HG03439 (cell line): Measurements from ENCODE around the gene VWA8.
"Not testable (repeated sequence)": the region's sequence is repeated elsewhere in the genome, so short reads cannot be mapped to it uniquely, and the experiment has no call there.

Experiments
- ATAC-seq: cut with Tn5 transposase; IDR thresholded peaks from one replicate; pipeline ENCODE4 v1.9.1; 2021; ENCODE audit warnings: mild to moderate bottlenecking, moderate library complexity; ENCODE audit not compliant: unreplicated experiment

VWA8 gene

DNA sequence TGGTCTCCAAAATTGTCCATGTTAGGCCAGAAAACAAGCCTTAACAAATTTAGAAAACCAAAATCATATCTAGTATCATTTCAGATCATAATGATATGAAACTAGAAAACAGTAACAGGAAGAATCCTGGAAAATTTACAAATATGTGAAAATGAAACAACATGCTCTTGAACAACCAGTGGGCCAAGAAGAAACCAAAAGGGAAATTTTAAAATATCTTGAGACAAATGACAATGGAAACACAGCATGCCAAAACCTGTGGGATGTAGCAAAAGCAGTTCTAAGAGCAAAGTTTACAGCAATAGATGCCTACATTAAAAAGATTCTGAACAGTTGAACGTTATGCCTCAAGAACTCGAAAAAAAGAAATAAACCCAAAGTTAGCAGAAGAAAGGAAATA, 32.6 kb downstream of the VWA8 start:
- no peak for ATAC-seq

DNA sequence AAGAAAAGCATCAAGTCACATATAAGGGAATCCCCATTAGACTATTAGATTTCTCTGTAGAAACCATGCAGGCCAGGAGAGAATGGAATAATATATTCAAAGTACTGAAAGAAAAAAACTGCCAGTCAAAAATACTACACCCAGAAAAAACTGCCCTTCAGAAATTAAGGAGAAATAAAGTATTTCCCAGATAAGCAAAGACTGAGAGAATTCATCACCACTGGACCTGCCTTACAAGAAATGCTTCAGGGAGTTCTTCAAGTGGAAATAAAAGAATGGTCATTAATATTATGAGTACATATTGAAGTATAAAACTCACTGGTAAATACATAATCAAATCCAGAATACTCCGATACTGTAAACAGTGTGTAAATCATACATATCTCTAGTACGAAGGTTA, 35.9 kb downstream of the VWA8 start:
- ATAC-seq = no peak

DNA sequence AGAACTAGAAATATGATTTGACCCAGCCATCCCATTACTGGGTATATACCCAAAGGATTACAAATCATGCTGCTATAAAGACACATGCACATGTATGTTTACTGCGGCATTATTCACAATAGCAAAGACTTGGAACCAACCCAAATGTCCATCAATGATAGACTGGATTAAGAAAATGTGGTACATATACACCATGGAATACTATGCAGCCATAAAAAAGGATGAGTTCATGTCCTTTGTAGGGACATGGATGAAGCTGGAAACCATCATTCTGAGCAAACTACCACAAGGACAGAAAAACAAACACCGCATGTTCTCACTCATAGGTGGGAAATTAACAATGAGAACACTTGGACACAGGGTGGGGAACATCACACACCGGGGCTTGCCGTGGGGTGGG, 38.0 kb downstream of the VWA8 start:
- ATAC-seq = not testable (repeated sequence)

DNA sequence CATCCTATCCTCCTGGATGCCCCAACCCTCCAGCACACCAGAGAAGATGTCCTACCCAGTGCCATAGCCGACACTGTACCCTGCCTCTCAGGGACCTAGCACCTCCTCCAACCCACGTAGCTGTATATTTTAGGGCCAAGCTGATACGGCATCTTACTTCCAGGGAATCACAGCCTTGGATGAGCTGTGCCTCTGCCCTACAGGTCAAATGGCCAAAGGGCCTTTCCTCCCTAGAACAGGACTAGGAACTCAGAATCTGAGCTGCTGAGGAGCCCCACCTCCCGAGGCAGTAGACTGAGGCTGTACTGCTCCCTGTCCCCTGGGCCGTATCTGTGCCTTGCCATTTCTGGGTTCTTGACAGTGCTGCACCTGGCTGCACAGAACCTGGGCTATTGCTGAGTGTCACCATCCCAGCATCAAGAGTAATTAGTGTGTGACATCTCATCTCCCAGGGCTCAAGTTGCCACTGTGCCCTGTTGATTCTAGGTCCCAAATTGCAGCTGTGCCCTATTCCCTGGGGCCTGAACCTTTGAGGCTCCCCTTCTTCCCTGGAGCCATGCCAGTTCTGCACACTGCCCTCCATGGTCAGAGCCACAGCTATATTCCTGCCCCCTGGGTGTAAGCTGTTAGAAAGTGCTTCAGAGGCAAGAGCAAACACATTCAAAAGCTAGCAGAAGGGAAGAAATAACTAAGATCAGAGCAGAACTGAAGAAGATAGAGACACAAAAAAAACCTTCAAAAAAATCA, 41.0 kb downstream of the VWA8 start:
- no peak for ATAC-seq

DNA sequence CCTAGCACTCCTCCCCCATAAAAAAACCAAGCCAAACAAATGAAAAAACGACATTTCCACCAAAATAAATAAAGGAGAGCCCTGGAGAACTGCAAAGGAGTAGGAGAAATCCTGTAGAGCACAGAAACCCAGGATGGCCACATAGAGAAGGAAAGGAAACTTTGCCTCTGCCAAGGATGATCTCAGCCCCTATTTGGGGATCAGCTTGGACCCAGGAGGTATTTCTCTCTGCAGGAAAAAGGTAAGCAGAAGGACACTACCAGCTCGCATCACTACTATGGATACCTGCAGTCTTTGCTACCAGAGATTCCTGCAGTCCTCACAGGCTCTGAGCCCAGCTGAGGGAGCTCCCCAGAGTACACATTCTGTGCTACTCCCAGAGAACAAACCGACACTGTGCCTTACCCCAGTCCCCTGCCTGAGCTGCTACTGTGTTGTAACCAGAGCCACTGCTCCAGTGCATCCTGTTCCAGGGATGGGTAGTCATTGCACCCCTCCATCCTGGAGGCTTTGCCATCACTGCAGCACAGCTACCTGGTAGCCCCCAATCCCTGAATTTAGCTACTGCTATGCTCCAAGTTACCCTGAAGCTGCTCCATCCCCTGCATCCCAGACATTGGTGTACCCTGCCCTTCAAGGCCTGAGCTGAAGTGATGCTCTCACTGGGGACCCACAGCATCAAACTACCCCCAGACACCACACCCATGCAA, 41.7 kb downstream of the VWA8 start:
- no peak for ATAC-seq

DNA sequence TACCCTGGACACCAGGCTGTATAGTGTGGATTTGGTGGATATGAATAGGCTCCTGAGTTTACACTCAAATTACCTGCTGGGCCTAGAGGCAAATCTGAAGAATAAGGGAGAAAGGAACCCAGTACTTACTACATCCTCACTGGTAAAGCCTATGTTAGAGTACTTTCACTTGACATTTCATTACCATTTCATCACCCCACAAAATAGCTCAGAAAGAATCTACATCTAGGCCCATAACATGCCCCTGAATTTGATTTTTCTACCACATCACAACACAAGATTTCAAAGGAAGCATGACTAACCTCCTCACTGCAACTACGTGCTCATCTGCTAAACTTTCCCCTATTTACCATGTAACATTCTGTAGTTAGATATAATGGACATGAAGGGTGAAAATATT, 43.3 kb downstream of the VWA8 start:
- ATAC-seq = no peak

DNA sequence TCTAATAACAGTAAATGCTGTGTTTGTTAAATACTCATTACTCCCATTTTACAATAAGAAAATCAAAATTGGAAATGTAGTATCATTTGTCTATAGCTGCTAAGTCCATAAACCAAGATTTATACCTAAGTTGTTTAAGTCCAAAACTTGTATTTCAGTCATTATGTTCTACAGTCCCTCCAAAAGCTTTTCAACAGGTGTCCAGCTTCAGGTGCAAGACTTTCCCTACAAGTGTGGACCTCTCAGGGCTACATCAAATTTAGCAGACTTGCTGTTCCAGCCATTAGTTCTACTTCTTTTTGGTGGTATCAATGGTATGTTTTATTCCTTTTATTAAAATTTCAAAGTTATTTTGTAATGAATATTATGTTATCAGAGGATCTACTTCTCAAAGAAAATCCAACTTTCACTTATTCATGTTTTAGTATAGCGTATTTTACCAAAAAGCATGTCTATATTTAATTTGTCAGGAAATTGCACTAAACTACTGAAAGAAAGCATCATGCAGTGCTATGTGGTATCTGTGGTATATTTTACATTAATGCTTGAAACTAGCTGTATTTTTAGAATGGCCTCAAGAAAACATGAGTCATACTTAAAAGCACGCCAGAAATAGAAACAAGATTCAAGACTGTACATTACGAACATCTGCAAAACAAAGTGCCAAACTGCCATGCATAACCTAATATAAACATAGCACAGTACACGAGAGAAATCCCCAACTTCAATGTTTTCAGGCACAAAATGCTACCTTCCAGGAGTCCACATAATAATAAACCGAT, 44.5 kb downstream of the VWA8 start:
- ATAC-seq = peak; percentile 90

DNA sequence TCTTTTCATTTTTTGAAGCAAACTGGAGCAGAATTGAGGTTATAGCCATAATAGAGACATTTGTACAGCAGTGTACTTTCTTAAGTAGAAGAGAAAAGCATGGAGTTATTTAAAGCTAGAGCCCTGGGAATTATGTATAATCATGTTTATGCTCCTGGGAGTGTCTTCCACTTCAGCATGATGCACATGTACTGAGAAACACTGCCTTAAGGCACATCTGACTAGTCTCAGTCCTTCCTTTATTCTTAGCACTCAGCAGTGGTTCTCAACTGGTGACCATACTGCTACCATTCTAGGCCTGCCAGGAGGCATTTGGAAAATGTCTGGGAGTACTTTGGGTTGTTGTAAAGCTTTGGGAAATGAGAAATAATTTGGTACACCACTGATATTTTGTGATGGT, 45.8 kb downstream of the VWA8 start:
- ATAC-seq = no peak

DNA sequence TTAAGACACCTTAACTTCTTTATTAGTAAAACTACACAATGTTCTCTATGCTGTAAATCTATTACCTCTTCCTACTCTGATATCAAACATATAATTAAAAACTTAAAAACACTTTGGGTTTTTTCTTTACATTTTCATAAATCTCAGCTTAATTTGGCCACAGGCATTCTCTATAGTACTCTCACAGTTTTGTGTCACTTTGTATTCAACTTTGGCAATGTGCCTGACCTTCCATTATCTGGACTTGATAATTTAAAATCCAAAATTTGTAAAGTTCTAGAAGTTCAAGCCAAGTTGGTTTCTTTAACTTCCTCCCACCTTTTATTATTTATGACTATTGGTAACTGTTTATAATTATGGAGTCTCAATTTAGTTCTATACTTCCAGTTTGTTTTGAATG, 46.4 kb downstream of the VWA8 start:
- no peak for ATAC-seq

DNA sequence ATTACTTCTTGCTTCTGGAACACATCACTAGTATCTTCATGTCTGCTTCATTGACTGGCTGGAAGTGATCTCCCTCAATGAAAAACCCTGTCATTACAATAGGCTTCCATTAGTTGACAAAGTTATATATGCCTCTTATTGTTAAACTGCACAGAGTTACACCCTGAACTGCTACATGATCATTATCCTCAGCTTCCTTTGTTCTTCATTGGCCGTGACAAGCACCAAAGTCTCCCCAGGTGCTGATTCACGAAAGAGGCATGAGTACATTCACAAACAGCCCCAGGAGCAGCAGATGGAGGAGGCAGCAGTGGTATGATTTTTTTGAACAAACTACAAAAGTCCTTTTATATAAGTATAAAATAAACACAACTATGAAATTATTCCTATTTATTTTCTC, 51.4 kb downstream of the VWA8 start:
- ATAC-seq = no peak

DNA sequence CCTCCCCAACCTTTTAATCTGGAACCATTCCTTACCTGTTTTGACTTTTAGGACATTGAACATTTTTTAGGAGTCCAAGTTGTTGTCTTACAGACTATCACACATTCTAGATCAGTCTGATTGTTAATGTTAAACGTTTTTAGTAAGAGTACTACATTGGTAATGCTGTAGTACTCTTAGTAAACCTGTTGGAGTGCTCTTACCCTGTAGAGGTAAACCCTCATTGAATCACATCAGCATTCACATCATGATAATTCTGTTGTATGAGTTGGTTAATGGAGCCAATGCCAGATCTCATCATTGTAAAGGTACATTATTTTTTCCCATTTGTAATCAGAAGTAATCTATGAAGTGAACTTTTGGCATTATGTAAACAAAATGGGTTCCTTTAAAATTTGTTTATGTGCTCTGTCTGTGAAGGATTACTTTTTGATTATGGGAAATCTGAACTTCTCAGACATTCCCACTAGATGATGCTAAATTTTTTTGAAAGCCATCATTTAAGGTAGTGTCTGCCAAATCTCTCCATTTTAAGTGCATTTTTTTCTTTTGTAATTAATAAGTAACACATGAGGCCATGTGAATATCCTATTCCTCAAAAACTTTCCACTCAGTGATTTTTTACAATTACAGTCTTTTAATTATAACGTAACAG, 55.2 kb downstream of the VWA8 start:
- peak; percentile 69 for ATAC-seq

DNA sequence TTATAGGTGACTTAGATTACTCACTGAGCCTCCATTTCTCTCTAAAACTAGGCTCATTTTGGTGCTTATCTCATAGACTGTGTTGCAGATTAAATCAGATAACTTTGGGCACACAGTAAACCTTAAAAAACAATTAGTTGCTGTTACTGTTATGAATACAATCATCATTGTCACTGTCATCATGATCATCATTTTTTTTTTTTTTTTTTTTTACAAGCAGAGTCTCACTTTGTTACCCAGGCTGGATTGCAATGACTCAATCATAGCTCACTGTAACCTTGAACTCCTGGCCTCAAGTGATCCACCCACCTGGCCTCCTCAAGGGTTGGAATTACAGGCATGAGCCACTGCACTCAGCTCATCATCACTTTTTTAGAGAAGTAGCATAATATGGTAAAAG, 60.0 kb downstream of the VWA8 start:
- no peak for ATAC-seq

DNA sequence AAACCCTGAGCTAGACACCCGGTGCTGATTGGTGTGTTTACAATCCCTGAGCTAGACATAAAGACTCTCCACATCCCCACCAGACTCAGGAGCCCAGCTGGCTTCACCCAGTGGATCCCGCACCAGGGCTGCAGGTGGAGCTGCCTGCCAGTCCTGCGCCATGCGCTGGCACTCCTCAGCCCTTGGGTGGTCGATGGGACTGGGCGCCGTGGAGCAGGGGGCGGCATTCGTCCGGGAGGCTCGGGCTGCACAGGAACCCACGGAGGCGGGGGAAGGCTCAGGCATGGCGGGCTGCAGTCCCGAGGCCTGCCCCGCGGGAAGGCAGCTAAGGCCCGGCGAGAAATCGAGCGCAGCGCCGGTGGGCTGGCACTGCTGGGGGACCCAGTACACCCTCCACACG, 62.5 kb downstream of the VWA8 start:
- not testable (repeated sequence) for ATAC-seq

DNA sequence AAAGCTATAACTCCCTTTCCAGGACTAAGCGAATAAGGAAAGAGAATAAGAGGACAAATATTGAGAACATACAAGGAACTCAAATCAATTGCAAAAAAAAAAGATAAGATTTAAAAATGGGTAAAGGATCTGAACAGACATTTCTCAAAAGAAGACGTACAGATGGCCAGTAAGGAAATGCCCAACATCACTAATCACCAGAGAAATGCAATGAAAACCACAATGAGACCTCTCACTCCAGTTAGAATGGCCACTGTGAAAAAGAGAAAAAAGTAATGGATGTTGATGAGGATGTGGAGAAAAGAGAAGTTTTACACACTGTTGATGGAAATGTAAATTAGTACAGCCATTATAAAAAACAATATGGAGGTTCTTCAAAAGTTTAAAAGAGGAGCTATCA, 63.8 kb downstream of the VWA8 start:
- no peak for ATAC-seq

DNA sequence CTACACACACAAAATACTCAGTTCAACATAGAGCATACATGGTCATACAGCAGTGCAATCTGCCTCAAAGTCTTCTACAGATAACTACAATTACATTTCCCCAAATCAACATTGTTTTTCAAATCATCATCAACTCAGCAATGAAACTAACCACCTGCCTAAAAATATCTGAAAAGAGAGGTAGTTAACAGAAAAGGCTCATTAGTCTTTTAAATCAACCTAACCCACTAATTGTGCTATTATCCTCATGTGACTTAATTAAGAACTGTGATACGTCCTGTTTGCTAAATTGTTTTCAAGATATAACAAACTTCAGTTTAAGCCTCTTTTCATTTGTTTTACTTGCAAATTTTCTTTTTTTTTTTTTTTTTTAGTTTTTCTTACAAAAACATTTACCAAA, 65.4 kb downstream of the VWA8 start:
- ATAC-seq = no peak

DNA sequence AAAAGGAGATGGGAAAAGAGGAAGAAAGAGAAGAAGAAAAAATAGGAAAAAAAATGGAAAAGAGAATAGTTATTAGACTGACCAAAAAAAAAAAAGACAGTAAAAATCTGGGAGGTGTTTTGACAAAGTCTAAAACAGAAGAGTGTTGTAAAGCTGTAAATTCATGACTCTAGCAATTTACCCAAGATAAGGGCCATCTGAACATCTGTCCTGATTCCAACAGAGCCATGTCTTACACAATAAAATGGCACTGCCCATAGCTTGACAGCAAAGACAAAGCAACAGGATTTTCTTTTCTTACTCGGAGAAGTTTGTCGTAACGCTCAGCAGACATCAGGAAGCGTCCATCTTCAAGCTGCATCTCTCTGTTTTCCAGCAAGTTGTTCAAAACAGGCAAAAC, 69.8 kb downstream of the VWA8 start:
- no peak for ATAC-seq

DNA sequence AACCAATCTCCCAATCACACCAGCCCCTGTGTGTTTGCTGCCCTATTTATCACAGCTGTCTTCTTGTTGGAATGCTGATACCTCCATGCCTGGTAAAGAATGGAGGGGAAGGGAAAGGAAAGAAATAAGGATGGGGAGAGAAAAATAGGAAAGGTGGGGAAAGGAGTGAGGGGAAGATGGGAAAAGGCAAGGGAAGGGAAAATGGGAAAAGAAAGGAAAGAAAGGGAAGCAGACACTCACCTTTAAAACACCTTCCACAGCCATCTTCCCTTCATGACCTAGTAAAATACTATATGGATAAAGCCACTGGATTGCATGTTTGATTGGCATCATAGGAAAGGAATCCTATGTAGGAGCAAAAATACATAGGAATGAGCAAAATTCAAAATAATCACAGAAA, 77.8 kb downstream of the VWA8 start:
- no peak for ATAC-seq

DNA sequence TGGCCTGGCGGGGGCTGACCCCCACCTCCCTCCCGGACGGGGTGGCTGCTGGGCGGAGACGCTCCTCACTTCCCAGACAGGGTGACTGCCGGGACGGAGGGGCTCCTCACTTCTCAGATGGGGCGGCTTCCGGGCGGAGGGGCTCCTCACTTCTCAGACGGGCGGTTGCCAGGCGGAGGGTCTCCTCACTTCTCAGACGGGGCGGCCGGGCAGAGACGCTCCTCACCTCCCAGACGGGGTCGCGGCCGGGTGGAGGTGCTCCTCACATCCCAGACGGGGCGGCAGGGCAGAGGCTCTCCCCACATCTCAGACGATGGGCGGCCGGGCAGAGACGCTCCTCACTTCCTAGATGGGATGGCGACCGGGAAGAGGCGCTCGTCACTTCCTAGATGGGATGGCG, 79.0 kb downstream of the VWA8 start:
- not testable (repeated sequence) for ATAC-seq

DNA sequence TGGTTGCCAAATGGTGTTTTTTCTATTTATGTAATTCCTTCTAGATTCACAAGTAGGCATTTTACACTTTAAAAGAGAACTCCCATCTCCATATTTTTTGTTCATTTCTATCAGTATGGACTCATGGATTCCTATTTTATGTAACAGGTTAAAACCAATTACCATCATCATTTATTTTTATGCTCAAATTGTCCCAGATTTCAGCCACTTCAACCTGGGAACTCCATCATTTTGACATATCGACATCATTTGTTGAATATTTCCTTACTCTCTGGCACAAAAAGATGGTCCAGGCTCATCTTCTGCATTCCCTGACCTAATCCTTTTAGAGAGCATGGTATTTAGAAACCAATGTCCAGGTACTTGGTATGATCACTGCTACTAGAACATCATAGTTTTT, 79.9 kb downstream of the VWA8 start:
- no peak for ATAC-seq

DNA sequence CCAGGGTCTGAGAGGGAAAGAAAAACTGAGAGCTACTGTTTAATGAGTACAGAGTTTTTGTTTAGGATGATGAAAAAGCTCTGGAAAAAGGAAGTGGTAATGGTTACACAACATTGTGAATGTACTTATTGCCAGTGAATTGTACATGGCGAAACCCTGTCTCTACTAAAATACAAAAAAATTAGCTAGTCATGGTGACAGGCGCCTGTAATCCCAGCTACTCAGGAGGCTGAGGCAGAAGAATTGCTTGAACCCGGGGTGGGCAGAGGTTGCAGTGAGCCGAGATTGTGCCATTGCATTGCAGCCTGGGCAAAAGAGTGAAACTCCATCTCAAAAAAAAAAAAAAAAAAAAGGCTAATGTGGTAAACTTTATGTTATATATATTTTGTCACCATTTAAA, 96.3 kb downstream of the VWA8 start:
- ATAC-seq = no peak

DNA sequence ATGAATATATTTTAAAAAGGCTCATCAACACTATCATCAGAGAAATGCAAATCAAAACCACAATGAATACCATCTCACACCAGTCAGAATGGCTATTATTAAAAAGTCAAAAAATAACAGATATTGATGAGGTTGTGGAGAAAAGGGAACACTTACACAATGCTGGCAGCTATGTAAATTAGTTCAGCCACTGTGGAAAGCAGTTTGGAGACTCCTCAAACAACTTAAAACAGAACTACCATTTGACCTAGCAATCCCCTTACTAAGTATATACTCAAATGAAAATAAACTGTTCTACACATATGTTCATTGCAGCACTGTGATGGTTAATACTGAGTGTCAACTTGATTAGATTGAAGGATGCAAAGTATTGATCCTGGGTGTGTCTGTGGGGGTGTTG, 98.2 kb downstream of the VWA8 start:
- not testable (repeated sequence) for ATAC-seq
